H9 (cell line): ENCODE results near the gene TRIM27. TPM values are rescaled to one million over a fixed set of nuclear protein-coding genes. Genes with fewer than 3 reads are reported as not detected.

Source experiments
- DNase-seq: peaks from one replicate; pipeline ENCODE4 v3.0.0-alpha.2; 2017
- H2AFZ ChIP-seq: one replicate; pipeline ENCODE4 v1.6.1; 2013; ENCODE audit warnings: mild to moderate bottlenecking, low read length, control low read depth, moderate library complexity
- H2AK5ac ChIP-seq: 2 replicates; pipeline ENCODE4 v1.6.1; 2013; ENCODE audit warnings: low read length, control low read depth, mixed read lengths; ENCODE audit not compliant: insufficient read length
- H2BK120ac ChIP-seq: one replicate; pipeline ENCODE4 v1.6.1; 2013; ENCODE audit warnings: low read depth, mild to moderate bottlenecking, low read length, control low read depth, inconsistent platforms; ENCODE audit not compliant: poor library complexity, severe bottlenecking
- H2BK12ac ChIP-seq: 2 replicates; pipeline ENCODE4 v1.6.1; 2013; ENCODE audit warnings: low read length, control low read depth, mixed read lengths, low read depth; ENCODE audit not compliant: insufficient read length
- H2BK15ac ChIP-seq: 2 replicates; pipeline ENCODE4 v1.6.1; 2013; ENCODE audit warnings: low read depth, low read length, control low read depth
- H2BK20ac ChIP-seq: one replicate; pipeline ENCODE4 v1.6.1; 2013; ENCODE audit warnings: low read depth, mild to moderate bottlenecking, low read length, control low read depth, inconsistent platforms; ENCODE audit not compliant: poor library complexity, severe bottlenecking
- H2BK5ac ChIP-seq: 2 replicates; pipeline ENCODE4 v1.6.1; 2013; ENCODE audit warnings: low read length, control low read depth, mixed read lengths; ENCODE audit not compliant: insufficient read length
- H3K14ac ChIP-seq: 2 replicates; pipeline ENCODE4 v1.6.1; 2013; ENCODE audit warnings: low read length, control low read depth; ENCODE audit not compliant: insufficient read depth
- H3K18ac ChIP-seq: 2 replicates; pipeline ENCODE4 v1.6.1; 2013; ENCODE audit warnings: low read depth, mild to moderate bottlenecking, mixed read lengths, low read length, control low read depth; ENCODE audit not compliant: insufficient read length
- H3K23ac ChIP-seq: 2 replicates; pipeline ENCODE4 v1.6.1; 2013; ENCODE audit warnings: low read length, control low read depth, mixed read lengths, low read depth; ENCODE audit not compliant: insufficient read length
- H3K23me2 ChIP-seq: 2 replicates; pipeline ENCODE4 v1.6.1; 2013; ENCODE audit warnings: low read depth, mild to moderate bottlenecking, mixed read lengths, low read length, control low read depth; ENCODE audit not compliant: insufficient read length, poor library complexity, severe bottlenecking
- H3K27ac ChIP-seq: 2 replicates; pipeline ENCODE4 v1.5.1; 2013; ENCODE audit warnings: low read length, control low read depth, mixed read lengths, low read depth; ENCODE audit not compliant: insufficient read length
- H3K27me3 ChIP-seq: 2 replicates; pipeline ENCODE4 v1.6.1; 2013; ENCODE audit warnings: low read length, control low read depth, inconsistent platforms; ENCODE audit not compliant: insufficient read depth
- H3K4ac ChIP-seq: 2 replicates; pipeline ENCODE4 v1.6.1; 2013; ENCODE audit warnings: low read depth, mild to moderate bottlenecking, control low read depth, inconsistent platforms, low read length, moderate library complexity
- H3K4me1 ChIP-seq: 2 replicates; pipeline ENCODE4 v1.6.1; 2013; ENCODE audit warnings: low read length, control low read depth, inconsistent platforms; ENCODE audit not compliant: insufficient read depth
- H3K4me2 ChIP-seq: 2 replicates; pipeline ENCODE4 v1.6.1; 2013; ENCODE audit warnings: low read length, control low read depth, mixed read lengths; ENCODE audit not compliant: insufficient read length, insufficient read depth
- H3K56ac ChIP-seq: 2 replicates; pipeline ENCODE4 v1.6.1; 2013; ENCODE audit warnings: low read depth, mild to moderate bottlenecking, mixed read lengths, low read length, control low read depth; ENCODE audit not compliant: insufficient read length
- H3K79me1 ChIP-seq: 2 replicates; pipeline ENCODE4 v1.6.1; 2013; ENCODE audit warnings: low read depth, mild to moderate bottlenecking, moderate library complexity, low read length, control low read depth, inconsistent platforms; ENCODE audit not compliant: insufficient read depth, poor library complexity, severe bottlenecking
- H3K79me2 ChIP-seq: 2 replicates; pipeline ENCODE4 v1.6.1; 2013; ENCODE audit warnings: low read length, control low read depth, inconsistent platforms; ENCODE audit not compliant: insufficient read depth
- H3K9ac ChIP-seq: 2 replicates; pipeline ENCODE4 v1.6.1; 2013; ENCODE audit warnings: low read length, control low read depth, mixed read lengths; ENCODE audit not compliant: insufficient read length; ENCODE audit errors: extremely low read depth
- H3K9me3 ChIP-seq: one replicate; pipeline ENCODE4 v1.6.1; 2013; ENCODE audit warnings: low read depth, low read length, inconsistent platforms; ENCODE audit not compliant: control insufficient read depth
- H3T11ph ChIP-seq: one replicate; pipeline ENCODE4 v1.6.1; 2013; ENCODE audit warnings: mild to moderate bottlenecking, low read length, control low read depth, inconsistent platforms
- H4K20me1 ChIP-seq: one replicate; pipeline ENCODE4 v1.6.1; 2013; ENCODE audit not compliant: control insufficient read depth, insufficient read length, insufficient read depth
- H4K5ac ChIP-seq: 2 replicates; pipeline ENCODE4 v1.6.1; 2013; ENCODE audit warnings: low read depth, mild to moderate bottlenecking, mixed read lengths, low read length, control low read depth; ENCODE audit not compliant: insufficient read length
- H4K8ac ChIP-seq: replicated peaks from 2 replicates; pipeline ENCODE4 v1.6.1; 2013; ENCODE audit warnings: low read length, control low read depth, mixed read lengths, low read depth; ENCODE audit not compliant: insufficient read length
- H4K91ac ChIP-seq: 2 replicates; pipeline ENCODE4 v1.6.1; 2013; ENCODE audit warnings: low read depth, mild to moderate bottlenecking, moderate library complexity, mixed read lengths, low read length, control low read depth; ENCODE audit not compliant: insufficient read length
- H3K27ac Mint-ChIP-seq, 3 experiments: 2 replicates in 2 of 3; 3 replicates in 1 of 3; pipeline ENCODE4 v1.8.0; 2020 to 2021; ENCODE audit warnings: mixed read lengths in 3 of 3, mild to moderate bottlenecking in 1 of 3, moderate library complexity in 1 of 3
- H3K27me3 Mint-ChIP-seq: 2 replicates; pipeline ENCODE4 v1.8.0; 2021; ENCODE audit warnings: low read depth, mild to moderate bottlenecking, moderate library complexity, mixed read lengths
- H3K36me3 Mint-ChIP-seq, 3 experiments: 2 replicates in 2 of 3; 3 replicates in 1 of 3; pipeline ENCODE4 v1.8.0; 2020 to 2021; ENCODE audit warnings: low read depth in 3 of 3, mixed read lengths in 3 of 3; ENCODE audit not compliant: insufficient read depth in 1 of 3
- H3K4me1 Mint-ChIP-seq, 2 experiments: 2 replicates each; pipeline ENCODE4 v1.8.0; 2020; ENCODE audit warnings: mixed read lengths in 2 of 2
- H3K4me3 Mint-ChIP-seq, 2 experiments: 2 replicates in 1 of 2; 3 replicates in 1 of 2; pipeline ENCODE4 v1.8.0; 2020 to 2021; ENCODE audit warnings: mild to moderate bottlenecking in 2 of 2, mixed read lengths in 2 of 2, moderate library complexity in 1 of 2
- H3K9me3 Mint-ChIP-seq, 2 experiments: 2 replicates in 1 of 2; 3 replicates in 1 of 2; pipeline ENCODE4 v1.8.0; 2020; ENCODE audit warnings: mild to moderate bottlenecking in 2 of 2, mixed read lengths in 2 of 2, moderate library complexity in 1 of 2
- CTCF ChIP-seq: fragments of 200-600 bp; sonication (generic); conservative IDR thresholded peaks from 3 replicates; pipeline ENCODE4 v1.8.0; 2021; ENCODE audit warnings: antibody characterized with exemption, mild to moderate bottlenecking
- WGBS: extraction: QIAGEN DNeasy Blood & Tissue Kit; methylation state at CpG from one replicate; pipeline ENCODE4 v1.1.7; 2013; ENCODE audit warnings: missing lambda C conversion rate, low lambda C conversion rate, mixed read lengths; ENCODE audit not compliant: insufficient read length; ENCODE audit errors: extremely low coverage; 5-methylcytosine and 5-hydroxymethylcytosine counted together
- total RNA-seq: library from RNA; stranded (reverse); gene quantifications from 2 replicates; pipeline ENCODE4 v1.2.1, GENCODE V29; 2021

TRIM27 gene
- total RNA-seq, 1 experiment from 2014 or later = 98.2 TPM

DNA sequence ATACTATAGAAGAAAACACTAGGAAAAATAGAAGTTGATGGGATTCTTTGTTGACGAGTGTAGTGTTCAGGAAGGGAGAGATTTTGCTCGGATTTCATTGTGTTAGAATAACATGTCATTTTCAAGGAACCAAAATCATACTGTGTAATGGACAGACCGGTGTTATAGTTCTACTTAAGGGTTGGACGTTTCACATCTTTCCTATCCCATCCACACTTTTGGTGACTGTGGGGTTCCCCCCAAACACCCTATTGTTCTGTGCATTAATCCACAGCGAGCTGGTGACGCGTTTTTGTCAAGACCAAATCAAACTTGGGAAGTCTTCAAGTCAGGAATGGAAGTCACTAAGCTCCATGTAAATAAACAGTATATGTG is 43.3 kb downstream of the TRIM27 start:
- DNase-seq = no peak
- 0 out of 7 replicates have a peak overlapping the region, but pooled peaks of 1 of the 3 experiments have one; percentile 90 for H3K27ac Mint-ChIP-seq
- no peak overlapping the region for H3K27ac ChIP-seq
- peak overlapping the region; percentile 91; the same call in 1 of the 2 replicates for H3K14ac ChIP-seq
- no peak overlapping the region for H2BK15ac ChIP-seq
- WGBS = no CpG with 5 or more reads among the region's 7 CpGs
- H2AFZ ChIP-seq = no peak overlapping the region
- H3K23me2 ChIP-seq = peaks cover 7% of the 10 kb centered on the region
- H4K91ac ChIP-seq = no peak overlapping the region
- no peak overlapping the region for H3K56ac ChIP-seq
- H3K36me3 Mint-ChIP-seq = peaks cover 0 to 3% (median 2%) of the 10 kb centered on the region in 3 experiments; a peak in 3 of 7 replicates
- TF ChIP-seq CTCF = no peak
- H3K79me2 ChIP-seq = no peaks in the 10 kb centered on the region
- H3K79me1 ChIP-seq = no peaks in the 10 kb centered on the region
- no peak overlapping the region for H3K4ac ChIP-seq
- peak overlapping the region; percentile 84 for H3K4me2 ChIP-seq
- H3K9ac ChIP-seq = peak overlapping the region; percentile 87
- H3K9me3 ChIP-seq = no peaks in the 10 kb centered on the region
- no peaks in the 10 kb centered on the region for H4K20me1 ChIP-seq
- H3T11ph ChIP-seq = no peak overlapping the region
- no peak overlapping the region for H2BK20ac ChIP-seq
- no peak overlapping the region for H2BK12ac ChIP-seq
- H2BK5ac ChIP-seq = no peak overlapping the region
- H4K8ac ChIP-seq = no peak overlapping the region
- H4K5ac ChIP-seq = no peak overlapping the region
- H3K23ac ChIP-seq = no peak overlapping the region
- H3K27me3 ChIP-seq = no peaks in the 10 kb centered on the region
- peaks cover 4 to 9% of the 10 kb centered on the region in 2 experiments; a peak in 3 of 5 replicates for H3K9me3 Mint-ChIP-seq
- peaks cover 20 to 24% of the 10 kb centered on the region in 2 experiments for H3K4me1 Mint-ChIP-seq
- no peak overlapping the region for H3K18ac ChIP-seq
- H2BK120ac ChIP-seq = no peak overlapping the region
- H3K4me1 ChIP-seq = peaks cover 9% of the 10 kb centered on the region; the same call in 1 of the 2 replicates
- peaks cover 2% of the 10 kb centered on the region for H3K27me3 Mint-ChIP-seq
- H3K4me3 Mint-ChIP-seq = peak overlapping the region; percentile 95
- H2AK5ac ChIP-seq = no peak overlapping the region
